HepG2 (cell line): ENCODE results near the gene NCBP2. TPM values are rescaled to one million over a fixed set of nuclear protein-coding genes. Genes with fewer than 3 reads are reported as not detected.

ENCODE experiments used
- ELF4 ChIP-seq: sonication (generic); formaldehyde crosslinking; IDR thresholded peaks from 2 replicates; pipeline ENCODE4 v1.5.0; 2020; ENCODE audit warnings: missing genetic modification reagents, mild to moderate bottlenecking, moderate library complexity, borderline replicate concordance
- KDM3A ChIP-seq: IDR thresholded peaks from 2 replicates; pipeline ENCODE4 v1.6.1; 2018; ENCODE audit warnings: low read depth, missing compliant biosample characterization
- PATZ1 ChIP-seq: sonication (generic); formaldehyde crosslinking; IDR thresholded peaks from 2 replicates; pipeline ENCODE4 v1.4.0; 2020; ENCODE audit warnings: missing genetic modification reagents
- PITX1 ChIP-seq: sonication (generic); formaldehyde crosslinking; IDR thresholded peaks from 2 replicates; pipeline ENCODE4 v1.5.1; 2020; ENCODE audit warnings: mild to moderate bottlenecking, missing genetic modification reagents
- POLR2G ChIP-seq: fragments of 200-400 bp; formaldehyde crosslinking; IDR thresholded peaks from 2 replicates; pipeline ENCODE4 v1.6.1; 2018; ENCODE audit warnings: mild to moderate bottlenecking, low read depth, low read length, moderate library complexity
- ZNF101 ChIP-seq: sonication (generic); formaldehyde crosslinking; IDR thresholded peaks from 2 replicates; pipeline ENCODE4 v1.4.0; 2020; ENCODE audit warnings: mild to moderate bottlenecking, low read depth, missing genetic modification reagents, borderline replicate concordance
- ZNF597 ChIP-seq: sonication (generic); formaldehyde crosslinking; IDR thresholded peaks from 2 replicates; pipeline ENCODE4 v1.5.0; 2020; ENCODE audit warnings: missing genetic modification reagents
- ZNF724P ChIP-seq: sonication (generic); formaldehyde crosslinking; IDR thresholded peaks from 2 replicates; pipeline ENCODE4 v1.8.0; 2022; ENCODE audit warnings: missing genetic modification reagents, borderline replicate concordance
- ZNF800 ChIP-seq: sonication (generic); formaldehyde crosslinking; IDR thresholded peaks from 2 replicates; pipeline ENCODE4 v1.4.0; 2020; ENCODE audit warnings: missing genetic modification reagents
- ZNF879 ChIP-seq: sonication (generic); formaldehyde crosslinking; IDR thresholded peaks from 2 replicates; pipeline ENCODE4 v1.8.1; 2023; ENCODE audit warnings: missing genetic modification reagents
- ZSCAN12 ChIP-seq: sonication (generic); formaldehyde crosslinking; IDR thresholded peaks from 2 replicates; pipeline ENCODE4 v1.9.0; 2021; ENCODE audit warnings: mild to moderate bottlenecking, missing genetic modification reagents
- polyA plus RNA-seq, 8 experiments: library from polyadenylated mRNA; depleted of rRNA in 3 of 8; stranded (reverse) in 7 of 8; unstranded in 1 of 8; fragments of >200 nt; fragmentation: Illumina TruSeq in 4 of 8; extraction: Trizol in 4 of 8; gene quantifications; 2 replicates each; pipeline versions ENCODE4 v1.2.1 to v1.2.3, GENCODE V29; 2011 to 2016; ENCODE audit warnings: low read depth in 4 of 8, missing spikeins in 1 of 8, mixed read lengths in 1 of 8; ENCODE audit not compliant: insufficient read depth in 1 of 8
- total RNA-seq, 5 experiments: library from RNA; depleted of rRNA; stranded (reverse); fragments of >200 nt; fragmentation: Illumina TruSeq; extraction: Trizol; gene quantifications; 2 replicates each; pipeline ENCODE4 v1.2.3, GENCODE V29; 2016; ENCODE audit warnings: low read depth in 1 of 5
- TF ChIP-seq, protein P1 (sequence below): sonication (generic); formaldehyde crosslinking; IDR thresholded peaks from 2 replicates; pipeline ENCODE4 v1.9.0; 2021; ENCODE audit warnings: missing genetic modification reagents, borderline replicate concordance
- TF ChIP-seq, protein P2 (sequence below): sonication (generic); formaldehyde crosslinking; IDR thresholded peaks from 2 replicates; pipeline ENCODE4 v1.8.1; 2023; ENCODE audit warnings: mild to moderate bottlenecking, missing genetic modification reagents

The NCBP2 gene
- total and polyA plus RNA-seq, 2 of the 13 experiments (the other 11 are each of a cell fraction or from before 2014, with no cell fraction given) = 58.7 to 95.5 TPM

DNA sequence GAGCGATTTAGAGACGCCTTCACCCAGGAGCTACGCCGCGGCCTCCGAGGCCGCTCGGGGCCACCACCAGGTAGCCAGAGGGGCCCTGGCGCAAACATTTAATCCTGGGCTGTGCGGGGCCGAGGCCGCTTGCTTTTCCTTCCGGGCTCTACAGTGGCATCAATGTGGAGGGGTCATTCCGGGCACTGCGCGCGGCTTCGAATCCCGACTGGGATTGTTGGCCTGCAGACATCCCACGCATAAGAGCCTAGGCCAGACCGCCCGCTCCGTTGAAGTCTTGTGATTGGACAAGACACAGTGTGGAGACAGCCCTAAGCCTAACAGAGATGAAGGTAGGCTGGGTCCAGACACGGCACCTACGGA is 568 bp upstream of the NCBP2 start (continued):
- TF ChIP-seq, protein P1, sequence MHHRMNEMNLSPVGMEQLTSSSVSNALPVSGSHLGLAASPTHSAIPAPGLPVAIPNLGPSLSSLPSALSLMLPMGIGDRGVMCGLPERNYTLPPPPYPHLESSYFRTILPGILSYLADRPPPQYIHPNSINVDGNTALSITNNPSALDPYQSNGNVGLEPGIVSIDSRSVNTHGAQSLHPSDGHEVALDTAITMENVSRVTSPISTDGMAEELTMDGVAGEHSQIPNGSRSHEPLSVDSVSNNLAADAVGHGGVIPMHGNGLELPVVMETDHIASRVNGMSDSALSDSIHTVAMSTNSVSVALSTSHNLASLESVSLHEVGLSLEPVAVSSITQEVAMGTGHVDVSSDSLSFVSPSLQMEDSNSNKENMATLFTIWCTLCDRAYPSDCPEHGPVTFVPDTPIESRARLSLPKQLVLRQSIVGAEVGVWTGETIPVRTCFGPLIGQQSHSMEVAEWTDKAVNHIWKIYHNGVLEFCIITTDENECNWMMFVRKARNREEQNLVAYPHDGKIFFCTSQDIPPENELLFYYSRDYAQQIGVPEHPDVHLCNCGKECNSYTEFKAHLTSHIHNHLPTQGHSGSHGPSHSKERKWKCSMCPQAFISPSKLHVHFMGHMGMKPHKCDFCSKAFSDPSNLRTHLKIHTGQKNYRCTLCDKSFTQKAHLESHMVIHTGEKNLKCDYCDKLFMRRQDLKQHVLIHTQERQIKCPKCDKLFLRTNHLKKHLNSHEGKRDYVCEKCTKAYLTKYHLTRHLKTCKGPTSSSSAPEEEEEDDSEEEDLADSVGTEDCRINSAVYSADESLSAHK (CRISPR knock-in tag) = no peak
- TF ChIP-seq ZNF101 (no peak), ZNF724P (CRISPR knock-in tag) (no peak), ELF4 (CRISPR knock-in tag) (no peak), KDM3A (CRISPR knock-in tag) (no peak), POLR2G (no peak), ZNF597 (CRISPR knock-in tag) (0 out of 2 replicates have a peak, but pooled peaks have one; percentile 6), ZSCAN12 (no peak), PITX1 (CRISPR knock-in tag) (no peak), ZNF800 (CRISPR knock-in tag) (0 out of 2 replicates have a peak, but pooled peaks have one; percentile 8), ZNF879 (no peak), PATZ1 (CRISPR knock-in tag) (no peak)
- TF ChIP-seq, protein P2, sequence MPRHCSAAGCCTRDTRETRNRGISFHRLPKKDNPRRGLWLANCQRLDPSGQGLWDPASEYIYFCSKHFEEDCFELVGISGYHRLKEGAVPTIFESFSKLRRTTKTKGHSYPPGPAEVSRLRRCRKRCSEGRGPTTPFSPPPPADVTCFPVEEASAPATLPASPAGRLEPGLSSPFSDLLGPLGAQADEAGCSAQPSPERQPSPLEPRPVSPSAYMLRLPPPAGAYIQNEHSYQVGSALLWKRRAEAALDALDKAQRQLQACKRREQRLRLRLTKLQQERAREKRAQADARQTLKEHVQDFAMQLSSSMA (CRISPR knock-in tag) = no peak; the same call in 1 of the 2 replicates
